HG03342 (cell line): ENCODE data around the gene SNAP25.
A peak's percentile ranks its signal among the peaks of the same experiment; 100 is the strongest.

Source experiments
- ATAC-seq: cut with Tn5 transposase; IDR thresholded peaks from one replicate; pipeline ENCODE4 v1.9.1; 2021; ENCODE audit warnings: mild to moderate bottlenecking, moderate library complexity; ENCODE audit not compliant: unreplicated experiment

Gene SNAP25

DNA sequence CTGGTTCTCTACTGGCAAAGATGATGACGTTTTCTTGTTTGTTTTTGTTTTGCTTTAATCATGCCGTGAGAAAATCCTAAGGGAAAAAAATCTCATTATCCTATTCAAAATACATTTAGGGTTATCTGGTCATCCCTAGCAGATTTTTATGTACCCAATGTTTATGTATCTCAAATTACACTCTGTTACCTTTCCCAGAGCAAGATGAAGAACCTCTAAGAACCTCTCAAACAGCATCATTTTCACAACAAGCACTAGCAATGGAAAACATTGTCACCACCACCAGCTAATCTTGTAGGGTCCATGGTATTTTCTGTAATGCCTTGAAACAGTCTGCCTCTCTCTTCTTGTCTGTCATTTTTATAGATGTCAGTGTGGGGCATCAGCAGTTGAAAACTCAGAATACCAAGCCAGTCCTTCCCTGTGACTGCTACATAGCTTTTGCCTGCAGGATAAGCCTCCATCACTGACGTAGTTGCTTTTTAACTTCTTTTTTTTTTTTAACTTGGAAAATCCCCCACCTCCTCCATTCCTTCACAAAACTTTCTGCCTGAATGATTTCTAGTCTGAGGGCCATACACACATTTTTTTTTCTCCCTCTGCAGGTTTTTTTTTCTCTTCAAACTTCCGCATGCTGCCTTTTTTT lies 2.4 kb upstream of the SNAP25 start:
- no peak for ATAC-seq

DNA sequence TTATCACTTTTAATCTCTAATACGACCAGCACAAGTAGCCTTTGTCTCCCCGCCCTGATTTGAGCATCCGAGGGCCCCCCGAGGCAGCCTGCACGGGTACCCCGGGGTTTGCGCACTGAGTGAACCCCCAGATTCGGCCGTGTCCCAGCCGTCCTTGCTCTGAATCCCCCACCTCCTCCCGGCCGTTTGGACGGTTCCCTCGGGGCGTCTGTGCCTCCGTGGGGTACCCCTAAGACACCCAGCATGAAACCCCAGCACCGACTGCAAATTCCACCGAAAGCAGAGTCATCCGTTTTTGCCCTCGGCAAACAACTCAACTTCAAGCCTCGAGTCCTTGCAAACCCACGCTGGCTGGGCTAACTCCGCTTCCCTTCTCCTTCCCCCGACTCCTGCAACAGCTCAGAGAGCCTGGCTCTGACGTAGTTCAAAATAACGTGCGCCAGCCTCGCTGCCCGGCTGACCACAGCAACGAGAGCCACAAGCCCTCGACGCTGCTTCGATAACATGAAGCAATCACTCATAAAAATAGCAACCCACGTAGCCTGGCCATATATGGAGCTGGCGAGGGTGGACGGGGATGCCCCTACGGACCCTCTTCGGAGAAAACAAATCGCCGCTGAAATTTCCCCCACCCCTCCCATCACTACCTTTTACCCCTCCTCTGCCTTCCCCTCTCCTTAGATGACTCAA lies 764 bp upstream of the SNAP25 start:
- ATAC-seq = no peak

DNA sequence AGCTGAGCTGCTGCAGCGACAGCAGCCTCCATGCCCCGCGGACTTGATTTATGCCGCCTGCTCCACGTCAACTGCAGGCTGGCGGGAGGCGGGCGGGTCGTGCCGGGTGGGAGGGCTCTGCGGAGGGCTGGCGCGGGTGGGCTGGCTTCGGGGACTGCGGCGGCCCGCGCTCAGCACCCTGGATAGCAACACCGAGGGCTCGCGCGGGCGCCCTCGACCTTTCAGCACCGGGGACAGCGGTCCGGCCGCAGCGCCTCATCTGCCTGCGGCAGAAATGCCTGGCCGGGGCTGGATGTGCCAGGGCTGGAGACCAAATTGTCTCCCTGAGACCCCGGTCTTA lies 792 bp downstream of the SNAP25 start:
- ATAC-seq = peak; percentile 79

DNA sequence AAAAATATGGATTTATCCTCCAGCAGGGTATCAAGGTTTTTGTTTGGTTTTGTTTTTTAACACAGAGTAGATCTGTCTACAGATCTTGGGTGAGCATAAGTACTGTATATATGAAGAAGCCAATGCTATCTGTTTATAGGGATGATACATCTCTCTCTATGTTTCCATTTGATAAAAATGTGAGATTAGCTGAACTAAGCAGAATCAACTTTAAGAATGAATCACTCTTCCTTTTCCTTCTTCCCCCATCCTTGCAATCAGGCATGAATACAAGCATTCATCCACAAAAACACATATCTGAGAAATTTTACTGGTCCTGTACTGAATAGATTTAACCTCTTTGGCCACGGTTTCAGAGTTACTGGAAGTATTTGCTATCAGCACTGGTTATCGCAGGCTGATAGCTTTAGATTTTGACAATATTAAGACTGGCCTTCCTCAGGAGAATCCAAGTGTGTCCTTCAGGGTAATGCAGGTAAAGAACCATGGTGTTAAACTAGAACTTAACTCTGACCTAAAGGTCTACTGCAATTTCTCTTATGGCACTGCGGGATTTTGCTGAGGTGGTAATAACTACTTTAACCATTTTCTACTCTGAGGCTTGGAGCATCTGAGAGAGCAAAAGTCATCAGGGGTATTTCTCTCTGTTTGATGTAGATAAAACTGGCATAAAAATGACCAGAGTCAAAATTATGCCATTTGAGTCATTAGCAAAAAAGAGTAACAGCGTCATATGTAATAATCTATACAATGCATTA lies 1.5 kb downstream of the SNAP25 start:
- ATAC-seq = no peak

DNA sequence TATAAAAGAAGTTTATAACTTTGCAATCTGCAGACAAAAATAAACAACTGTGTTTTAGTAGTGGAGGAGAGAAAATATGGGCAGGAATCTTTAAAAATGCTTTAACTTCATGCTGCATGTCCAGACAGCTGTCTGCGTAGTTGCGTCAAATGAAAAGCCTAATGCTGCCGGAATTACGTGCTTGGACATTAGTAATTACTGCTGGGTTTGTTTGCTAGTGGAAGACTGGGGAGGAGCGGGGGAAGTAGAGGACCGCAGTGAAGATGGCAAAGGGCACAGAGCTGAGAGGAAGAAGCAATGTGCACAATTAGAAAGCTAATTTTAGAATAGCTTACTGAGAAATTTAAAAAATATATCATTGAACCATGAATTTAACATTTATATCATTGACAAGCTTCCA lies 2.4 kb downstream of the SNAP25 start:
- no peak for ATAC-seq

DNA sequence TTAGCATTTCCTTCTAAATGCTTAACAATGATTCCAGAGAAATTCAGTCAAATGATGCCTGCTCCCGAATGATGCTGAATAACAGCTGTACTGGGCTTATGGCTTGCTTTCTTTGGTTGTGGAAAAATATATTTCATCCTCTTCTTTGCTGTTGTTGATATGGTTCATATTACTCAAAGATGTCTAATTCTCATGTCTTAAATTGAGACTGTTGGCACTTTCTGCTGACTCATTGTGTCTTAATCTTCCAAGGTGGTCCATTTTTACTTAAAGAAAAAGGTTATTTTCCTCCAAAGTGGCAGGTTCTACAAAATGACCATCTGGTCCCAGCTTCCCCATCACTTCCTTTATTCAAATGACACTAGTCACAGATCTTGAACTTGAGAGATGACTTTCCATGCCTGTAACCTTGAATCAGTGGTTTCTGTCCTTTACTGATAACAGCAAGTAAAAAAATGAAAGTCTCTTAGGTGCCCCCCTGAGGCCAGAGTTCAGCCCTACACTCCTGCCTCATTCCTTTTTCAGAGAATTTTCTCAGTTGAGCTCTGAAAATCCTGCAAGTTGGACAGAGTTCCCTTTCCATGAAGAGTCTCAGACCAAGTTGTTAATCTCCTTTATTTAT lies 6.9 kb downstream of the SNAP25 start:
- ATAC-seq = peak; percentile 49

DNA sequence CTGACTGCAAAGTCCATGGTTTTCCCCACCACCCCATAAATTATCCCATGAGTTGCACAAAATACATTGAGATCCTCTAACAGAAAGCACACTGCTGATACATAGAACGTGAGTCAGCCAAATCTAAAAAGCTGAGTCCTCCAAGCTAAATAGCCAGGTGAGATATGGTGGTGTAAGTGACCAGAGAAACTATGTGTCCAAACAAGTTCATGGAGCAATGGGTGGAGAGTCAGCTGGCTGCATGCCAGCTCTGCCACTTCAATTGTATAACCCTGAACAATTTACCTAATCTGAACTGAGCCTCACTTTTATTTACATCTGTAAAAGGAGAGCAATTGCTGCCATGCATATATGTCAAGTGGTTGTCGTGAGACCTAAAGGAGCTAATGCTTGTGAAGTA lies 9.7 kb downstream of the SNAP25 start:
- no peak for ATAC-seq

DNA sequence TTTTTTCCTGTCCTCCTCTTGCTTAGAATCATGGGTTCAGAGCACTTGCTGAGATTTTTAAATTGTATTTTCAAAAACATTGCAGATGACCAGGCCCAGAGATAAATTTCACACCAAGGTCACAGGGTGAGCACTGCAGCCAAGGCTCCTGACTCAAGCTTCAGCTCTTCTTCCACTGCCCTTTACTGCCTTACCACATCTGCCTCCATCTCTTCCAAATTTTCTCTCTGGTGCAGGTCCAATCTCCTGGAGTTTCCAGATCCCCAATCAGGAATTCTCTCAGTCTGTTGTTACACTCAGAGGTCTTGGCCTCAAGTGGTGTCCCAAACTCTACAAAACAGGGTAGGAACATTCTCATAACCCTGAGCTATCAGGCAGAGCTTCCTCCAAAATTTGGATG lies 12.7 kb downstream of the SNAP25 start:
- no peak for ATAC-seq

DNA sequence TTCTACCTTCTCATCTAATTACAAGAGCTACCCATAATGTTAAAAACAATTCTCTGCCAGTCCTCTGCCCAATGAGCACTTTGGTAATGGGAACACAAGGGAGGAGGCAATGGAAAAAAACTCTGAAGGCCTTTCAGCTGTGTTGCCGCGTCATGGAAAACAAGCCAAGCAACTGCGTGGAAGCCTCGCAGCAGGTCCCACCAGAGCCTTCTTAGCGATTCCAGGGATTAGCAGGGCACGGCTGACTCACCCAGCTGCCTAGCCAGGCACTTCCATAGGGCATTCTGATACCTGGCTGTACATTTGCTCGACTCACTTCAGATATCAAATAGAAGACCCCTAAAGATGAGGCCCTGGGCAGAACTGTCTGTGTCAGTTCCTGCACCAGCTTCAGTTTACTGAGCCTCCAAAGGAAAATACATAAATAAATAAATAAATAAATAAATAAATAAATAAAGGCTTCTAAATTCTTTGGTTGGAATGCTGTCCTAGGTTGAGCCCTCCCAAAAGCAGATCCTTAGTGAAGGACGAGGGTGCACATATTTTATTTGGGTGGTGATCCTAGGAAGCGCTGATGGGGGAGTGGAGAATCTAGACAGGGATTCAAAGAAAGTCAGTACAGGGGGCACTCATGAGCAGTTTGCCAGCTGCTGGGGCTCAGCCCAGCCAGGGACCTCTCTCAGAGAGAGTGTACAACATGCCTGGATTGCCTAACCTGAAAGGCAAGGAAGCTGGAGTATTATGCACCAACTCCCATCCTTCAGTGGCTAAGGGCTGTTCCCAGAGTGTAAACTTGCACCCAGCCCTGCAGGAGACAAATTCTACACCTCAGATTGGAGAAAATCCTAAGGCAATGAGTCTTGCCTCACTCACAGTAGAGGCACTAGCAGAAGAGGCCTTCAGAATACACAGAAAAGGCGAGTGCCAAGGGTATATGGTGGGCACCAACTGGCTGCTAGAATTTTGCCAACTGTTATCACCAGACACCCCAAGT lies 18.2 kb downstream of the SNAP25 start:
- no peak for ATAC-seq

DNA sequence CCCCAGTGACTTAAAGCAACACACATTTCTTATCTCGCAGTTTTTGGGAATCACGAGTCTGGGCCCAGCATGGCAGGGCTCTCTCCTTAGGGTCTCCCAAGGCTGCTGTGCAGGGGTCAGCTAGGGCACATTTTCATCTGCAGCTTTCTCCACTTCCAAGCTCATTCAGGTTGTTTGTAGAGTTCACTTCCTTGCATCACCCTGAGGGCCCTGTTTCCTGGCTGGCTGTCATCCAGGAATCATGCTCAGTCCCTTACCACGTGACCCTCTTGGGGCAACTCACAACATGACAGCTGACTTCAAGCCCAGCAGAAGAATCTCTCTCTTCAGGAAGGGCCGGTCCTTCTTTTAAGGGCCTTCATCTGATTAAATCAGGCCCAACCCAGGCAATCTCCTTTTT lies 21.3 kb downstream of the SNAP25 start:
- no peak for ATAC-seq

DNA sequence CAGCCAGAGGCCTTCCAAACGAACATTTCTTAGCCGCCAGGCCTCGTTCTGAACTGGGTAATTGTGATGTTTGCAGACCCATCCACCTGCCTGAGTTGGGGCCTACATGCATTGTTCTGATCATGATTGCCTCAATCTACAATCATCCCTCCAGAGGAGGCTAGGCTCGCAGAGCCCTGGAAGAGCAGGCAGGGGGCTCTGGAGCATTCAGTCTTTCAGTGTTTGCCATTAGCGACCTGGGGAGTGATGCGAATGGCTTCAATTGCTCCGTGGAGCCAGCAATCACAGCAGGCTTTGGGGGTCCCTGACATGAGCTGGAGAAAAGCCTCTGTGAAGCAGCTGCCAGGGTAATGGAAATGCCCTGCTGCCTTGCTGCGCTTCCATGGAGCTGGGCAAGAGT lies 22.0 kb downstream of the SNAP25 start:
- ATAC-seq = no peak

DNA sequence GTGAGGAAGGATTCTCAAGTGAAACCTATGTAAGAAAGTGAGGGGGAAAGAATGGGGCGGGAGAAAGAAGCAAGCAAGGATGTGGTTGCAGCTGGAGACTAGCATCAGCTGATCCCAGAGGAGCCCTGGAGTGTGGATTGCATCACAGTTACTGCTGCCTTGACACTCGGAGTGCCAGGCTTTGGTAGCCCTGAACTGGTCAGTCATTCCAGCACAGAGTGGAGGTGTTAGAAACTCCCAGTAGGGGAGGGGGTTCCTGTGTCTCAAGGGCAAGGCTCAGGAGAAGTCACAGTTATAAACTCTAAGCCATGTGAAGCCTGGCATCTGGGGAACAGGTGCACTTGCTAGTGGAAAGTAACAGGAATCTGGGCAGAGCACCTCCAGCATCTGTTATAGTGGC lies 23.5 kb downstream of the SNAP25 start:
- no peak for ATAC-seq

DNA sequence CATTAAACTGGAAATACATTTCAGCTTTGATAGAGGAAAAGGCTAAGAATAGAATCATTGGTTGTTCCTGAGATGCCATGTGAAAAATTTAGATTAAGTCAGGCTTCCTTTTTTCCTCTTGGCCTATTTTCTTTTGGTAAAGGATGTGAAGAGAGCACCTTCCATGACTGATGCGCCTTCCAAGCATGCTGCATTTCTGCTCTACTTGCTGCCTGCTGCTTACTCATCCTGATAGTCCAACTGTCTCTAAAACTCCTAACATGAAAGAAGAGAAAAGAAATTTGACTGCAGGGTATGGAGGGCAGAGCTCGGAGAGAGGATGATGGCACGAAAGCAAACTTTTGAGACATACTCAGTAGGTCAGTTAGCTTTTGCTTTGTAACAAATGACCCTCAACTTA lies 28.8 kb downstream of the SNAP25 start:
- ATAC-seq = no peak

DNA sequence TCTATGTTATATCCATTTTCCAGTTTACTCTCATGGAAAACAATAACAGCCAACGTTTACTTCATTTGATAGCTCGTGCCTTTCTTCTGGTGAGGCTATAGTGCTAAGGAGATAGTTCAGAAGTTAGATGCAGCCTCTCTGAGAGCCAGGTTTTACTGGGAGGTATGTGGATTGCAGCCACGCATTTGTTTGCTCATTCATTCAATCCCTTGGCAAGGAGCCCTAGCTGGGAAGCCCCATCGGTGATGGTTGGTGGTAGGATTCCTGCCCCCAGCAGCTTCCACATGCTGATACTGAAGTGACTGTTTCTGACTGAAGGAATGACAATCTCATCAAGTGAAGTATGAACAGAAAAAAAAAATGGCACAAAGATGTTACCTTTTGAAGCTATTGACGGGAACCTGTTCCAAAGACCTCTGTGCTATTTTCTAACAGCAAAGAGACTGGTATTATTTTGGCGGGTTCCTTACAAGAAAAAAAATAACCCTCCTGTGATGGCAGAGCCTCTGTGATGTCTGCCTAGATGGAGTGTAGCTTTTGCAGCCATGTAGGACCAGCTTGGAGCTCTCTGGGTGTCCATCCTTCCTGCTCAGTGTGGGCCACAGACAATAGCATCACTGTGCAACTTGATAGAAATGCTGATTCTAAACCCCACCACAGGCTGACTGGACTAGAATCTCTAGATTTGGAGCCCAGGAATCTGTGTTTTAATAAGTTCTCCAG lies 30.6 kb downstream of the SNAP25 start:
- ATAC-seq = no peak

DNA sequence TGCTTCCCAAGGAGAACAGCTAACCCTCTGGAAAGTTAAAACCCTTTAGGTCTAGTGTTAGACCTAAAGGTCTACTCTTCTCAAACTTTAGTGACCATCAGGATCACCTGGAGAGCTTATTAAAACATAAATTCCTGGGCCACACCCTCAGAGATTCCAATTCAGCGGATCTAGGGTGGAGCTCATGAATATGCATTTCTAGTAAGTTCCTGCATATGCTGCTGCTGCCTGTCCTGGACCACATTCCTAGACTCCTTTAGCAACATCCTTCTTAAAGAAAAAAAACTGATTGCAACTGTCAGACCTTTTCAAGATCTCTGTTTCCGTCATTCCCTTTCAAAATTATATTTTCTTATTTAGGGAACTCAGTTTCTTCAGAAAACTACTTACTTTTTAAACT lies 31.2 kb downstream of the SNAP25 start:
- no peak for ATAC-seq

DNA sequence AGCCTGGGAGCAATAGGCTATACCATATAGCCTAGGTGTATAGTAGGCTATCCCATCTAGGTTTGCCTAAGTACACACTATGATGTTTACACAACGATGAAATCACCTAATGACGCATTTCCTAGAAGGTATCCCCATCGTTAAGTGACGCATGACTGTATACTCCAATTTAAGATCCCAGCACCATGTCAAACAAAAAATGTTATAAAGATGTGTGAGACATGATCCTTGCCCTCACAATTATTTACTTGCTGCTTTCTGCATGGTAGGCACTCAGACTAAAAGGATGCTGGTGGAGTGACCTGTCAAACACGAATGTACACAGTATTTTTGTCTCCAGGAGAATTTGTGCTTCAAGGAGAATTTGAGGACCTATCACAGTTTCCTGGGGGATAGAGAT lies 32.3 kb downstream of the SNAP25 start:
- ATAC-seq = no peak

DNA sequence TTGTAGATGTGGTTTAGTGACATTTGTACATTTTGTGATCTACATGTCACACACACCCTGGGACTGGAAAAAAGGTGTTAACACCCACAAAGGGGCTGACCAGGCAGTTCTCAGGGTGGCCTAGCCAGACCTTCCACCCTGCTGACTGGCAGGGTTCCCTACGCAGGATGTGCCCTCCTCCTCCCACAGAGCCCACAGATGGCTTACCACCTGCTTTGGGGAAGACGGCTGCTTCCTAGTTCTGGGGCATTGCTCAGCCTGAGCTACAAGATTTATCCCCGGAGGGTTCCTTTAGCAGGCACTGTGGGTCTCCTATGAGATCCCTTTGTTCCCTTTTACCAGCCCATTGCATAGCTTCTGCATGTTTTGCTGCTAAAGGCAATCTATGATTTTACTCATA lies 35.1 kb downstream of the SNAP25 start:
- no peak for ATAC-seq

DNA sequence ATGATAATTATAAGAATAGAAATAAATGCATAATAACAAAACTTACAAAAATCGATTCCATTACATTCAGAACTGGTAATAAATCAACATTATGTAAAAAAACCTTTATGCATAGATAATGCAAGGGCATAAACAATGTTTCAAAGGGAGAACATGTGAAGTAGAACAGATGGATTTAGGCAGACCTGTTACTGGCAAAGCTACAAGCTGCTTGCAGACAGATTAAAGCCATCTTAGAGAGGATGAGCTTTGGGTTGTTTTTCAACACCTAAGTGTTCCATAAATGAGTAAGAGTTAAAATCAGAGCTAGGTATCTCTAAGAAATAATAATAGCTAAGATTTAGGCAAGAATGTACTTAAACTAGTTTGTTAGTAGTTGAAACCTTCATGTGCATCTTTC lies 37.2 kb downstream of the SNAP25 start:
- ATAC-seq = no peak

DNA sequence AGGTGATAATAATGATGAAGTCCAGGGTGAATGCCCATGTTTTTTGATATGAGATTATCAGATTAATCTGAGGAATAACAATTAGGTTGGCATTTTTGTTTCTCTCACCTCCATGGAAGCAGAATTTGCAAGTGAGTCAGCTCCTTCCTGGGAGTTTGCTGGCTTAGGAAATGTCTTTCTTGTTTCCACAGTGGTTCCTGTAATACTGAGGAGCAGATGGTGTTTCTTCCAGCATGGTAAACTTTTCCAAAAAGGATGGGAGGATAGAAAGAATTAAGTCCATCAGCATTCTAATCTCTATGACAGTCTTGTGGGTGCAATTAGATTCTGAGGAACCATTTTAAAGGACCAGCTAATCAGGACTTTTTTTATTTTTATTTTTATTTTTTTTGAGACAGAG lies 40.5 kb downstream of the SNAP25 start:
- no peak for ATAC-seq

DNA sequence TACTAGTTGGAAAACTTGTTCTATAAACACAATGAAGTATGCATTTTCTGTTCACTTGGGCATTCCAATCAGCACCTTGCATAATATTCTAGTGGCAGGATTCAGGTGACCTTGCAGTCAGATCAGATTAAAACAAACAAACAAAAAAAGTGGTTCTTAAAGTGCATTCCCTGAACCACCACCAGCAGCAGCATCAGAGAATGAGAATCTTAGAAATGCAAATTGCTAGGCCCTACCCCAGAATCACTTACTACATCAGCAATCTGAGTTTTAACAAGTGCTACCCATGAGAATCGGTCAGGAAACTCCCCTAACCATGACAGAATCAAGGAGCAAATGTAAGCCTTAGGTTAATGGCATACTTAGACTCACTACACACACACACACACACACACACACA lies 41.7 kb downstream of the SNAP25 start:
- ATAC-seq = no peak
